Measurements from ENCODE around the gene SCGN.
"Not testable (repeated sequence)": the region's sequence is repeated elsewhere in the genome, so short reads cannot be mapped to it uniquely, and the experiment has no call there.

Gene SCGN

GRCh38 chr6:25732468-25733198 is 80.6 kb downstream of the SCGN start:
- no peak for DNase-seq

- no peak for DNase-seq
These were observed 83.2 kb downstream of the SCGN start for GRCh38 chr6:25735261-25735660.

- no peak for DNase-seq
These were observed 91.9 kb downstream of the SCGN start for GRCh38 chr6:25743868-25744267.

GRCh38 chr6:25745836-25746235 is 93.8 kb downstream of the SCGN start:
- DNase-seq: no peak

- no peak for DNase-seq
These were observed 95.0 kb downstream of the SCGN start for GRCh38 chr6:25746968-25747367.

GRCh38 chr6:25747477-25747876 is 95.5 kb downstream of the SCGN start:
- DNase-seq: no peak

- DNase-seq: no peak
These were observed 96.0 kb downstream of the SCGN start for GRCh38 chr6:25748049-25748448.

GRCh38 chr6:25748601-25749517 is 96.8 kb downstream of the SCGN start:
- DNase-seq: not testable (repeated sequence)

GRCh38 chr6:25749837-25750236 is 97.8 kb downstream of the SCGN start:
- no peak for DNase-seq

GRCh38 chr6:25750906-25751305 is 98.9 kb downstream of the SCGN start:
- DNase-seq: no peak

Data from NCI-H1048 (cell line).